ENCODE data around the gene SPDYE6.
"Not testable (repeated sequence)": the region's sequence is repeated elsewhere in the genome, so short reads cannot be mapped to it uniquely, and the experiment has no call there.

Gene SPDYE6

GRCh38 chr7:102330666-102331460, 25.4 kb downstream of the SPDYE6 start:
- H2AFZ ChIP-seq (ENCODE audit: low read length); H3K9me2 ChIP-seq (replicated peaks; ENCODE audit: insufficient read depth, low read length); H3K27ac ChIP-seq (ENCODE audit: low read length); H3K4me2 ChIP-seq (ENCODE audit: low read depth, low read length); H3K4me1 ChIP-seq (ENCODE audit: low read length); H3K4me3 ChIP-seq (ENCODE audit: low read length); H3K79me2 ChIP-seq (ENCODE audit: low read length); H3K9ac ChIP-seq (ENCODE audit: low read length); H3F3A ChIP-seq (ENCODE audit: insufficient read depth, low read length); H3K36me3 ChIP-seq (replicated peaks; ENCODE audit: insufficient read depth, low read length); H3K27me3 ChIP-seq (replicated peaks; ENCODE audit: insufficient read depth, low read length); H3K9me3 ChIP-seq (replicated peaks; ENCODE audit: insufficient read depth, low read length); DNase-seq; H4K20me1 ChIP-seq (ENCODE audit: insufficient read depth, low read length): not testable (repeated sequence)

- H3K9me2 ChIP-seq (replicated peaks; ENCODE audit: insufficient read depth, low read length); H3K27me3 ChIP-seq (replicated peaks; ENCODE audit: insufficient read depth, low read length); H3K4me3 ChIP-seq (ENCODE audit: low read length); H3K9ac ChIP-seq (ENCODE audit: low read length); H2AFZ ChIP-seq (ENCODE audit: low read length); H3K4me2 ChIP-seq (ENCODE audit: low read depth, low read length); H3F3A ChIP-seq (ENCODE audit: insufficient read depth, low read length); H3K36me3 ChIP-seq (replicated peaks; ENCODE audit: insufficient read depth, low read length); DNase-seq; H3K27ac ChIP-seq (ENCODE audit: low read length); H3K9me3 ChIP-seq (replicated peaks; ENCODE audit: insufficient read depth, low read length); H4K20me1 ChIP-seq (ENCODE audit: insufficient read depth, low read length); H3K79me2 ChIP-seq (ENCODE audit: low read length); H3K4me1 ChIP-seq (ENCODE audit: low read length): not testable (repeated sequence)
Measured at GRCh38 chr7:102329366-102329765, 26.9 kb downstream of the SPDYE6 start.

- not testable (repeated sequence) for H2AFZ ChIP-seq (ENCODE audit: low read length); H3K4me3 ChIP-seq (ENCODE audit: low read length); H3K4me1 ChIP-seq (ENCODE audit: low read length); H3F3A ChIP-seq (ENCODE audit: insufficient read depth, low read length); H3K9ac ChIP-seq (ENCODE audit: low read length); H3K9me2 ChIP-seq (replicated peaks; ENCODE audit: insufficient read depth, low read length); H3K9me3 ChIP-seq (replicated peaks; ENCODE audit: insufficient read depth, low read length); H3K27ac ChIP-seq (ENCODE audit: low read length); H3K27me3 ChIP-seq (replicated peaks; ENCODE audit: insufficient read depth, low read length); H3K4me2 ChIP-seq (ENCODE audit: low read depth, low read length); H3K79me2 ChIP-seq (ENCODE audit: low read length); DNase-seq; H3K36me3 ChIP-seq (replicated peaks; ENCODE audit: insufficient read depth, low read length); H4K20me1 ChIP-seq (ENCODE audit: insufficient read depth, low read length)
Measured at GRCh38 chr7:102328863-102329262, 27.4 kb downstream of the SPDYE6 start.

GRCh38 chr7:102327183-102327582, 29.1 kb downstream of the SPDYE6 start:
- H3F3A ChIP-seq (ENCODE audit: insufficient read depth, low read length); H3K27ac ChIP-seq (ENCODE audit: low read length); H3K36me3 ChIP-seq (replicated peaks; ENCODE audit: insufficient read depth, low read length); H3K9ac ChIP-seq (ENCODE audit: low read length); H3K79me2 ChIP-seq (ENCODE audit: low read length); H4K20me1 ChIP-seq (ENCODE audit: insufficient read depth, low read length); H3K4me2 ChIP-seq (ENCODE audit: low read depth, low read length); H3K27me3 ChIP-seq (replicated peaks; ENCODE audit: insufficient read depth, low read length); H2AFZ ChIP-seq (ENCODE audit: low read length); DNase-seq; H3K9me2 ChIP-seq (replicated peaks; ENCODE audit: insufficient read depth, low read length); H3K4me3 ChIP-seq (ENCODE audit: low read length); H3K4me1 ChIP-seq (ENCODE audit: low read length); H3K9me3 ChIP-seq (replicated peaks; ENCODE audit: insufficient read depth, low read length): not testable (repeated sequence)

DNA sequence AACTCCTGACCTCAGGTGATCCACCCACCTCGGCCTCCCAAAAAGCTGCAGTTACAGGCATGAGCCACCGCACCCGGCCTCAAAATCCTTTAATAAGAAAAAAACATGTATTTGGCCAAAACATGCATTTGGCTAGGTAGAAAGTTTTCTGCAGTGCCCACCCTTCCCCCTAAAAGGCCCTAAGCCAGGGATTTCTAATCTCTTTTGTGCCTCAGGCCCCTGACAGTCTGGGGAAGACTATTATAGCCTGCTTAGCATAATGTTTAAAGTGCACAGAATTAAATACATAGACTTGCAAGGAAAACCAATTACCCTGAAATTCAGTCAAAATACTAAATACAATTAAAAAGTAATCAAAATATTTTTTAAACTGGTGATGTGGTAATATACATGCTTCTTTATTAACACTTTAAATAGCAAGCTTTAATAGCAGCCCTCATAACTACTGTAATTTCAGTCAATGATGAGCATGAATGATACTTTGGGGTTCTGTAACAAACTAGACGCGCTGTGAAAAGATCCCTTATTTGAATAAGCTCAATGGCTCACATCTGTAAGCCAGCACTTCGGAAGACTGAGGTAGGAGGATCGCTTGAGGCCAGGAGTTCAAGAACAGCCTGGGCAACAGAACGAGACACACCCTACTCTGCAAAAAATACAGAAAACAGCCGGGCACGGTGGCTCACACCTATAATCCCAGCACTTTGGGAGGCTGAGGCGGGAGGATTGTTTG, 29.9 kb downstream of the SPDYE6 start:
- Histone ChIP-seq H3K27me3 (replicated peaks; ENCODE audit: insufficient read depth, low read length) (no peaks in the 10 kb centered on the region), H2AFZ (ENCODE audit: low read length) (no peak overlapping the region), H4K20me1 (ENCODE audit: insufficient read depth, low read length) (no peaks in the 10 kb centered on the region), H3K4me3 (ENCODE audit: low read length) (no peak overlapping the region), H3K4me2 (ENCODE audit: low read depth, low read length) (no peak overlapping the region), H3K9me2 (replicated peaks; ENCODE audit: insufficient read depth, low read length) (no peaks in the 10 kb centered on the region), H3K79me2 (ENCODE audit: low read length) (no peaks in the 10 kb centered on the region), H3F3A (ENCODE audit: insufficient read depth, low read length) (0 out of 2 replicates have a peak, but pooled peaks cover 9% of the 10 kb centered on the region), H3K9me3 (replicated peaks; ENCODE audit: insufficient read depth, low read length) (no peaks in the 10 kb centered on the region), H3K27ac (ENCODE audit: low read length) (no peak overlapping the region), H3K9ac (ENCODE audit: low read length) (no peak overlapping the region), H3K4me1 (ENCODE audit: low read length) (no peaks in the 10 kb centered on the region), H3K36me3 (replicated peaks; ENCODE audit: insufficient read depth, low read length) (no peaks in the 10 kb centered on the region)
- no peak for DNase-seq
- no peak for TF ChIP-seq EZH2phosphoT487 (IDR thresholded peaks at IDR 0.05; ENCODE audit: low read length)
- no peak for TF ChIP-seq EZH2 (optimal IDR thresholded peaks at IDR 0.05; ENCODE audit: low read depth, low read length)
- TF ChIP-seq, protein P1, sequence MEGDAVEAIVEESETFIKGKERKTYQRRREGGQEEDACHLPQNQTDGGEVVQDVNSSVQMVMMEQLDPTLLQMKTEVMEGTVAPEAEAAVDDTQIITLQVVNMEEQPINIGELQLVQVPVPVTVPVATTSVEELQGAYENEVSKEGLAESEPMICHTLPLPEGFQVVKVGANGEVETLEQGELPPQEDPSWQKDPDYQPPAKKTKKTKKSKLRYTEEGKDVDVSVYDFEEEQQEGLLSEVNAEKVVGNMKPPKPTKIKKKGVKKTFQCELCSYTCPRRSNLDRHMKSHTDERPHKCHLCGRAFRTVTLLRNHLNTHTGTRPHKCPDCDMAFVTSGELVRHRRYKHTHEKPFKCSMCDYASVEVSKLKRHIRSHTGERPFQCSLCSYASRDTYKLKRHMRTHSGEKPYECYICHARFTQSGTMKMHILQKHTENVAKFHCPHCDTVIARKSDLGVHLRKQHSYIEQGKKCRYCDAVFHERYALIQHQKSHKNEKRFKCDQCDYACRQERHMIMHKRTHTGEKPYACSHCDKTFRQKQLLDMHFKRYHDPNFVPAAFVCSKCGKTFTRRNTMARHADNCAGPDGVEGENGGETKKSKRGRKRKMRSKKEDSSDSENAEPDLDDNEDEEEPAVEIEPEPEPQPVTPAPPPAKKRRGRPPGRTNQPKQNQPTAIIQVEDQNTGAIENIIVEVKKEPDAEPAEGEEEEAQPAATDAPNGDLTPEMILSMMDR (IDR thresholded peaks at IDR 0.05; ENCODE audit: low read length) = no peak

DNA sequence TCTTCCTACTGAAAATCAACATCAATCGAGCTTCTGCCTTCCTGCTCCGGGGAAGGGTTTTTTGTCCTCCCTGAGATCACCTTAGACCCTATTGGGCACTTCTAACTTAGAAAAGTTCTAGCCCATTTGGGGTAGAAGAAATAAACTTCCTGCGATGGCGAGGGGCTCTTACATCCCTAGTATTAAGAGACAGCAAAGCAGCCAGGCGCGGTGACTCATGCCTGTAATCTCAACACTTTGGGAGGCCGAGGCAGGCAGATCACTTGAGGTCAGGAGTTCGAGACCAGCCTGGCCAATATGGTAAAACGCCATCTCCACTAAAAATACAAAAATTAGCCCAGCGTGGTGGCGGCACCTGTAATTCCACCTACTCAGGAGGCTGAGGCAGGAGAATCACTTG, 31.1 kb downstream of the SPDYE6 start:
- not testable (repeated sequence) for H3K9me3 ChIP-seq (replicated peaks; ENCODE audit: insufficient read depth, low read length); H3K36me3 ChIP-seq (replicated peaks; ENCODE audit: insufficient read depth, low read length); H3K79me2 ChIP-seq (ENCODE audit: low read length); DNase-seq; H3K4me1 ChIP-seq (ENCODE audit: low read length); H3K9ac ChIP-seq (ENCODE audit: low read length); H4K20me1 ChIP-seq (ENCODE audit: insufficient read depth, low read length); H3K4me2 ChIP-seq (ENCODE audit: low read depth, low read length); H2AFZ ChIP-seq (ENCODE audit: low read length); H3K9me2 ChIP-seq (replicated peaks; ENCODE audit: insufficient read depth, low read length); H3K27ac ChIP-seq (ENCODE audit: low read length); H3K4me3 ChIP-seq (ENCODE audit: low read length); H3K27me3 ChIP-seq (replicated peaks; ENCODE audit: insufficient read depth, low read length)
- 0 out of 2 replicates have a peak, but pooled peaks cover 11% of the 10 kb centered on the region for H3F3A ChIP-seq (ENCODE audit: insufficient read depth, low read length)

All from MM.1S (cell line).